Measurements from ENCODE around the gene ARFIP1.

Gene ARFIP1

DNA sequence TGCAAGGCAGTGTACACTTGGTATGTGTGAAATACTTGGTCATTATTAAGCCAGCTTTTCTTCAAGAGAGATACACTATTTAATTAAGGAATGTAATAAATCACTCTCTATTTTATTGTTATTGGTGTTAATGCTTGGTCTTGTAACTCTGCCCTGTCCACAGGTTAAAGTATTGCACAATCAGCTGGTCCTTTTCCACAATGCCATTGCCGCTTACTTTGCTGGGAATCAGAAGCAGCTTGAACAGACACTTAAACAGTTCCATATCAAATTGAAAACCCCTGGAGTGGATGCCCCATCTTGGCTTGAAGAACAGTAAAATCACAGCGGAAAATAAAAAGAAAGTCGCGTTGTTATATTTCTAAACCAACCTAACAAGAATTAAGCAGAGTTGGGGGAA is 130.1 kb downstream of the ARFIP1 start:
- H3K9me3 ChIP-seq (ENCODE audit: control insufficient read depth in 2 of 2, low read length in 2 of 2) = no peaks in the 10 kb centered on the region
- peaks cover 4% of the 10 kb centered on the region in 2 donors for H3K36me3 ChIP-seq (ENCODE audit: control insufficient read depth in 2 of 2, insufficient read depth in 2 of 2, low read length in 2 of 2)
- H3K4me1 ChIP-seq (ENCODE audit: control insufficient read depth in 2 of 2, insufficient read depth in 2 of 2, low read length in 2 of 2) = no peaks in the 10 kb centered on the region
- no peak overlapping the region for H3K4me3 ChIP-seq (ENCODE audit: low read length in 2 of 2)
- H3K9ac ChIP-seq (ENCODE audit: low read depth in 1 of 2, low read length in 2 of 2) = no peak overlapping the region
- no peak overlapping the region for H3K27ac ChIP-seq (ENCODE audit: low read depth in 2 of 2, low read length in 2 of 2)
- no peaks in the 10 kb centered on the region for H3K27me3 ChIP-seq (ENCODE audit: control insufficient read depth in 2 of 2, insufficient read depth in 2 of 2, low read length in 2 of 2)

DNA sequence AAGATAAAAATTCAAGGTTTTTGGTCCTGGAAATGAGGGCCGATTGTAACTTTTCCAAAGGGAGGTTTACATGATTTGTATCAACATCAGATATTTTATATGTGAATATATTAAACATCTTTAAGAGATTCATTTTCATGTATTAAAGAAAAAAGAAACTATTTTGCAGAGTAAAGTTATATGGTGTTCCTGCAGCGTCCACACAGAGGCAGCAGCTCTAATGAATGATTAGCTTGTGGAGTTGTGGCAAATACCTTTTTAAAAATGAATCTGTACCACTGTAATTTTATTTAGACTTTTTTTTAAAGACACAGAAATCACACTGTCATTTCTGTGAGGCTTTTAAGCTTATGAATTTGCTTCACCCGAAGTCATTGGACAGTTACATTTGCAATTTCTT is 130.8 kb downstream of the ARFIP1 start:
- H3K4me1 ChIP-seq (ENCODE audit: control insufficient read depth in 2 of 2, insufficient read depth in 2 of 2, low read length in 2 of 2) = no peaks in the 10 kb centered on the region
- no peak overlapping the region for H3K4me3 ChIP-seq (ENCODE audit: low read length in 2 of 2)
- H3K9me3 ChIP-seq (ENCODE audit: control insufficient read depth in 2 of 2, low read length in 2 of 2) = no peaks in the 10 kb centered on the region
- H3K36me3 ChIP-seq (ENCODE audit: control insufficient read depth in 2 of 2, insufficient read depth in 2 of 2, low read length in 2 of 2) = peaks cover 4% of the 10 kb centered on the region in 2 donors
- no peak overlapping the region for H3K27ac ChIP-seq (ENCODE audit: low read depth in 2 of 2, low read length in 2 of 2)
- H3K27me3 ChIP-seq (ENCODE audit: control insufficient read depth in 2 of 2, insufficient read depth in 2 of 2, low read length in 2 of 2) = no peaks in the 10 kb centered on the region
- H3K9ac ChIP-seq (ENCODE audit: low read depth in 1 of 2, low read length in 2 of 2) = no peak overlapping the region

DNA sequence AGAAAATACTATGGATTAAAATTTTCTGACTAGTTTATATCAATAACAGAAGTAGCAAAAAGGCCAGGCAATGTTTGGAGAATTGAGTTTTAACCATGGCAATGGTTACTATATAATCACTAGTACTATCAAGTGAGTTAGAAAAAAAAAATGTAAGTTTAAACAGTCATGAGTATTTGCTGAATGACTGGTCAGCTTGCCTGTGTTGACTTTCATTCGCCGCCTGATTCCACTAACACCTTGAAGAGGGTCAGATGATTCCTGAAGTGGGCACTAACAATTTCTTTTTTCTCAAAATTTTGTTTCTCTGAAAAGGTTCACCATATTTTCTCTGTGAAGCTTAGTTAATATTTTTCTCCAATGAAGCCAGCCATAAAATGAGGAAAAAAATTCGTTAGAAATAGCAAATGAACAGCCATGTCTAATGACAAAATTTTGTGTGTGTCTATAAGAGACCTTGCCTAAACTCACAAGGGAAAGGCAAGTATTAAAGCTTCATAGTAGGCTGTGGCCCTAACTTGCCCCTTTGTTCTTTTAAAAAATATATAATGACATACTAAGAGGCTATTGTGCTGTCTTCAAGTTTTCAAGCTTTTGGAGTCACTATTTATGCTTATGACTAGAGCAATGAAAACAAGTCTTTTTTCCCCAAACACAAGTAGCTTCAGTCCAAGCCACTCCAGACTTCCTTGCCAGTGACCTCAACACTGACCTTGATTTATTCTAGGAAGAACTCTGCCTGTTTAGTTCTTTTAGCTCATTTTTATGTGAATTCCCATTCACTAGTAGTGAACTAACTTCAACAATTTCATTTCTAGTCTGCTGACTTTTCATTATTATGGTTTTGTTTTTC is 138.0 kb downstream of the ARFIP1 start:
- Histone ChIP-seq H3K36me3 (ENCODE audit: control insufficient read depth in 2 of 2, insufficient read depth in 2 of 2, low read length in 2 of 2) (peaks cover 0 to 7% of the 10 kb centered on the region in 2 donors), H3K27ac (ENCODE audit: low read depth in 2 of 2, low read length in 2 of 2) (no peak overlapping the region), H3K4me1 (ENCODE audit: control insufficient read depth in 2 of 2, insufficient read depth in 2 of 2, low read length in 2 of 2) (no peaks in the 10 kb centered on the region), H3K9me3 (ENCODE audit: control insufficient read depth in 2 of 2, low read length in 2 of 2) (peaks cover 0 to 2% of the 10 kb centered on the region in 2 donors), H3K4me3 (ENCODE audit: low read length in 2 of 2) (no peak overlapping the region), H3K27me3 (ENCODE audit: control insufficient read depth in 2 of 2, insufficient read depth in 2 of 2, low read length in 2 of 2) (no peaks in the 10 kb centered on the region), H3K9ac (ENCODE audit: low read depth in 1 of 2, low read length in 2 of 2) (no peak overlapping the region)

DNA sequence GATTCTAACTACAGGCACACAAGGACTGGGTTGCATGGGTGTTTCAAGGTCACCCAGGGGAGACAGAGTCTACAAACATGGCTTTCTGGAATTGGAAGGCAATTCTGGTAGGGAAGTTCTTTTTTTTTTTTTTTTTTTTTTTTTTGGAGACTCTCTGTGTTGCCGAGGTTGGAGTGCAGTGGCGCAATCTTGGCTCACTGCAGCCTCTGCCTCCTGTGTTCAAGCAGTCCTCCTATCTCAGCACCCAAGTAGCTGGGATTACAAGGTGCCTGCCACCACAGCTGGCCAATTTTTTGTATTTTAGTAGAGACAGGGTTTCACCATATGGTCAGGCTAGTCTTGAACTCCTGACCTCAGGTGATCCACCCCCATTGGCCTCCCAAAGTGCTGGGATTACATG is 140.1 kb downstream of the ARFIP1 start:
- H3K27me3 ChIP-seq (ENCODE audit: control insufficient read depth in 2 of 2, insufficient read depth in 2 of 2, low read length in 2 of 2) = no peaks in the 10 kb centered on the region
- no peak overlapping the region for H3K9ac ChIP-seq (ENCODE audit: low read depth in 1 of 2, low read length in 2 of 2)
- H3K9me3 ChIP-seq (ENCODE audit: control insufficient read depth in 2 of 2, low read length in 2 of 2) = peaks cover 0 to 2% of the 10 kb centered on the region in 2 donors
- H3K4me1 ChIP-seq (ENCODE audit: control insufficient read depth in 2 of 2, insufficient read depth in 2 of 2, low read length in 2 of 2) = no peaks in the 10 kb centered on the region
- no peak overlapping the region for H3K4me3 ChIP-seq (ENCODE audit: low read length in 2 of 2)
- peaks cover 0 to 7% of the 10 kb centered on the region in 2 donors for H3K36me3 ChIP-seq (ENCODE audit: control insufficient read depth in 2 of 2, insufficient read depth in 2 of 2, low read length in 2 of 2)
- H3K27ac ChIP-seq (ENCODE audit: low read depth in 2 of 2, low read length in 2 of 2) = no peak overlapping the region

DNA sequence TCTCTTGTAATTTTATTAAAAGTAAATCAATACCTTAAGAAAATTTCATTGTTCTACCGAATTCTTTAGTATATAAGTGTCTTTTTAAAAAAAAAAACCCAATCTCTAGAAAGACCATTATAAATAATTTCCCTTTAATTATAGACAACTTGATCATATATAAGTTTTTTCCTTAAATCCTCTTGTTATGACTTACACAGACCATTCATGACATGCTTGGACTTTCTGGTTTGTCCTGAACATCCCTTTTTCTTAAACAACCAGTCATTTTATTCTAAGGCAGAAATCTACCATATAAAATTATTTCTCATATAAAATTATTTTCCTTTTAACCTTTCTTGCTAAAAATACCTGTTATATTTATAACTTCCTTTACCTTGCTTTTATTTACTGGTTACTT is 141.0 kb downstream of the ARFIP1 start:
- H3K36me3 ChIP-seq (ENCODE audit: control insufficient read depth in 2 of 2, insufficient read depth in 2 of 2, low read length in 2 of 2) = peaks cover 0 to 7% of the 10 kb centered on the region in 2 donors
- no peak overlapping the region for H3K27ac ChIP-seq (ENCODE audit: low read depth in 2 of 2, low read length in 2 of 2)
- no peak overlapping the region for H3K4me3 ChIP-seq (ENCODE audit: low read length in 2 of 2)
- peaks cover 0 to 2% of the 10 kb centered on the region in 2 donors for H3K9me3 ChIP-seq (ENCODE audit: control insufficient read depth in 2 of 2, low read length in 2 of 2)
- no peaks in the 10 kb centered on the region for H3K27me3 ChIP-seq (ENCODE audit: control insufficient read depth in 2 of 2, insufficient read depth in 2 of 2, low read length in 2 of 2)
- H3K4me1 ChIP-seq (ENCODE audit: control insufficient read depth in 2 of 2, insufficient read depth in 2 of 2, low read length in 2 of 2) = no peaks in the 10 kb centered on the region
- no peak overlapping the region for H3K9ac ChIP-seq (ENCODE audit: low read depth in 1 of 2, low read length in 2 of 2)

DNA sequence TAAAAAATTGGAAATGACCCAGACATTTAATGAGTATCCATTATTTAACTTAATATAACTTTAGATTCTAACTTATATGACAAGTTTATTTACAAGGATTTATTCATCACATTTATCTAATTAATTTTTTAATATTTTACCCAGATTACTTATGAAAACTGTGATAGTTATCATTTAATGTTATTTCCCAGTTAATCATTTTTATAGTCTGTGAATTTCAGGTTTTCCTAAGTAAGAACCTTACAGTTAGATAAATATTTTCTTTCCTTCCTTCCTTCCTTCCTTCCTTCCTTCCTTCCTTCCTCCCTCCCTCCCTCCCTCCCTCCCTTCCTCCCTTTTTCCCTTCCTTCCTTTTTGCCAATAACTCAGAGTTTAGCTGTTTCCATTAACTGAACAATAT is 141.5 kb downstream of the ARFIP1 start:
- H3K27ac ChIP-seq (ENCODE audit: low read depth in 2 of 2, low read length in 2 of 2) = no peak overlapping the region
- H3K4me3 ChIP-seq (ENCODE audit: low read length in 2 of 2) = no peak overlapping the region
- H3K9me3 ChIP-seq (ENCODE audit: control insufficient read depth in 2 of 2, low read length in 2 of 2) = peaks cover 0 to 2% of the 10 kb centered on the region in 2 donors
- no peaks in the 10 kb centered on the region for H3K4me1 ChIP-seq (ENCODE audit: control insufficient read depth in 2 of 2, insufficient read depth in 2 of 2, low read length in 2 of 2)
- no peaks in the 10 kb centered on the region for H3K27me3 ChIP-seq (ENCODE audit: control insufficient read depth in 2 of 2, insufficient read depth in 2 of 2, low read length in 2 of 2)
- peaks cover 0 to 7% of the 10 kb centered on the region in 2 donors for H3K36me3 ChIP-seq (ENCODE audit: control insufficient read depth in 2 of 2, insufficient read depth in 2 of 2, low read length in 2 of 2)
- H3K9ac ChIP-seq (ENCODE audit: low read depth in 1 of 2, low read length in 2 of 2) = no peak overlapping the region

DNA sequence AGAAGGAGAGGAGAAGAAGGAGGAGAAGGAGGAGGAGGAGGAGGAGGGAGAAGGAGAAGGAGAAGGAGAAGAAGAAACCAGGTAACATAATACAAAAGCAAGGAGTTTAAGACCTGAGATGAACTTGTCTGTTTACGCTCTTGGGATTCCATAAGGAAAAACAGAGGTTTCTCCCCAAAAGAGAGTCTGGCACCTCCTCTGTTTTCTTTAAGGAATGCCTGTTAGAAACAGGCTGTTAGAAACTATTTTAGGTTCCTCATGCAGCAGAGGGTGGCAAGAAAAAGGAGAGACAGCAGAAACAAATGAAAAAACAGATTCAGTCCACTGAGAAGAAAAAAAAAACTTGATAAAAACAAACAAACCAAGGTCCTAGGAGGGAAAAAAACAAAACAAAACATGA is 146.1 kb downstream of the ARFIP1 start:
- Histone ChIP-seq H3K27ac (ENCODE audit: low read depth in 2 of 2, low read length in 2 of 2) (no peak overlapping the region), H3K4me3 (ENCODE audit: low read length in 2 of 2) (no peak overlapping the region), H3K9me3 (ENCODE audit: control insufficient read depth in 2 of 2, low read length in 2 of 2) (no peaks in the 10 kb centered on the region), H3K27me3 (ENCODE audit: control insufficient read depth in 2 of 2, insufficient read depth in 2 of 2, low read length in 2 of 2) (no peaks in the 10 kb centered on the region), H3K36me3 (ENCODE audit: control insufficient read depth in 2 of 2, insufficient read depth in 2 of 2, low read length in 2 of 2) (no peaks in the 10 kb centered on the region), H3K4me1 (ENCODE audit: control insufficient read depth in 2 of 2, insufficient read depth in 2 of 2, low read length in 2 of 2) (no peaks in the 10 kb centered on the region), H3K9ac (ENCODE audit: low read depth in 1 of 2, low read length in 2 of 2) (no peak overlapping the region)

DNA sequence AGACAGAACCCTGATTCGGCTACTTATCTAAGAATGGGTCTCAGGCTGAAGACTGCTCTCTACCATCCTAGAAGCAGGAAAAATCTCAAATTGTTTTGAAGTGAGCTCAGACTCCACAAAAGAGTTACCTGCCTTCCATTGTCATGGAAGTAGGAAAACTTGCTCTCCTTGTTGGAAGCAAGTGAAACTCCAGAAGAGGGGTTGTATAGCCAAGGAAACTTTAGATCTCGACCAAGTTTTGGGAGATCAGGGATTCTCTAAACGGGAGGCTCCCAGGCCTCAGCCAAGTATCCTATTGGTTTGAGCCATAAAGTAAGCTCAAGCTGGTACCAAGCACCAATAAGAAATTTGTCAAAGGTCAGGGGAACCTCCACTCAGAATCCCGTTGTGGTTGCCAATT is 147.2 kb downstream of the ARFIP1 start:
- Histone ChIP-seq H3K9ac (ENCODE audit: low read depth in 1 of 2, low read length in 2 of 2) (no peak overlapping the region), H3K27ac (ENCODE audit: low read depth in 2 of 2, low read length in 2 of 2) (no peak overlapping the region), H3K4me3 (ENCODE audit: low read length in 2 of 2) (no peak overlapping the region), H3K4me1 (ENCODE audit: control insufficient read depth in 2 of 2, insufficient read depth in 2 of 2, low read length in 2 of 2) (no peaks in the 10 kb centered on the region), H3K9me3 (ENCODE audit: control insufficient read depth in 2 of 2, low read length in 2 of 2) (no peaks in the 10 kb centered on the region), H3K36me3 (ENCODE audit: control insufficient read depth in 2 of 2, insufficient read depth in 2 of 2, low read length in 2 of 2) (no peaks in the 10 kb centered on the region), H3K27me3 (ENCODE audit: control insufficient read depth in 2 of 2, insufficient read depth in 2 of 2, low read length in 2 of 2) (no peaks in the 10 kb centered on the region)

DNA sequence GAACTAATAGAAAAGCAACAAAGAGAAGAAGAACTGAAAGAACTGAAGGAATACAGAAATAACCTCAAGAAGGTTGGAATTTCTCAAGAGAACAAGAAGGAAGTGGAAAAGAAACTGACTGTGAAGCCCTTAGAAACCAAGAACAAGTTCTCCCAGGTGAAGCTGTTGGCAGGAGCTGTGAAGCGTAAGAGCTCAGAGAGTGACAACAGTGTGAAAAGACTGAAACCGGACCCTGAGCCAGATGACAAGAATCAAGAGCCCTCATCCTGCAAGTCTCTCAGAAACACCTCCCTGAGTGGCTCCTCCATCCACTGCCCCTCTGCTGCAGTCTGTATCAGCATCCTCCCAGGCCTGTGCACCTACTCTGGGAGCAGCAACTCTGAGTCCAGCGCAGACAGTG is 148.0 kb downstream of the ARFIP1 start:
- no peaks in the 10 kb centered on the region for H3K27me3 ChIP-seq (ENCODE audit: control insufficient read depth in 2 of 2, insufficient read depth in 2 of 2, low read length in 2 of 2)
- H3K27ac ChIP-seq (ENCODE audit: low read depth in 2 of 2, low read length in 2 of 2) = no peak overlapping the region
- no peaks in the 10 kb centered on the region for H3K36me3 ChIP-seq (ENCODE audit: control insufficient read depth in 2 of 2, insufficient read depth in 2 of 2, low read length in 2 of 2)
- H3K4me3 ChIP-seq (ENCODE audit: low read length in 2 of 2) = no peak overlapping the region
- H3K9ac ChIP-seq (ENCODE audit: low read depth in 1 of 2, low read length in 2 of 2) = no peak overlapping the region
- no peaks in the 10 kb centered on the region for H3K9me3 ChIP-seq (ENCODE audit: control insufficient read depth in 2 of 2, low read length in 2 of 2)
- no peaks in the 10 kb centered on the region for H3K4me1 ChIP-seq (ENCODE audit: control insufficient read depth in 2 of 2, insufficient read depth in 2 of 2, low read length in 2 of 2)

DNA sequence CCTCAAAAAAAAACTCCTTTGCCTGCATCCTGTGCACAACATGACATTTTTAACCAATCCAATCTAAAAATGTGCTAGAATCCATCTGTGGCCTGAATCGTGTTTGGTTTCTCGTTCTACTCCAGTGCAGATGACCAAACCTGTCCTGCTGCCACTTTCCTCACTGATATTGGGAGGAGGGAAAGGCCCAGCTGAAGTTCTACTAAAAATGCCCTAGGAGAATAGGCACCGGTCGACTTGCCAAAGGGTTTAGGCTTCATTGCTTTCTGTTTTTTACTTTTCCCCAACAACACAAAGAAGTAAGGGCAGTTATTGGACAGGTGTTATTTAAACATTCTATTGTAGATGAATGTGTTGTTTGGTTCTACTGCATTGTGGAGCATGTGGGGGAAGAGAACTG is 148.5 kb downstream of the ARFIP1 start:
- Histone ChIP-seq H3K9ac (ENCODE audit: low read depth in 1 of 2, low read length in 2 of 2) (no peak overlapping the region), H3K4me3 (ENCODE audit: low read length in 2 of 2) (no peak overlapping the region), H3K9me3 (ENCODE audit: control insufficient read depth in 2 of 2, low read length in 2 of 2) (no peaks in the 10 kb centered on the region), H3K27ac (ENCODE audit: low read depth in 2 of 2, low read length in 2 of 2) (no peak overlapping the region), H3K27me3 (ENCODE audit: control insufficient read depth in 2 of 2, insufficient read depth in 2 of 2, low read length in 2 of 2) (no peaks in the 10 kb centered on the region), H3K4me1 (ENCODE audit: control insufficient read depth in 2 of 2, insufficient read depth in 2 of 2, low read length in 2 of 2) (no peaks in the 10 kb centered on the region), H3K36me3 (ENCODE audit: control insufficient read depth in 2 of 2, insufficient read depth in 2 of 2, low read length in 2 of 2) (no peaks in the 10 kb centered on the region)
